Measurements from ENCODE around the gene UBAC2. TPM values are rescaled to one million over a fixed set of nuclear protein-coding genes. Genes with fewer than 3 reads are reported as not detected.

Gene UBAC2
- total RNA-seq, 3 donors from 2014 or later, result 57.4 to 74.2 (median 67.5) TPM

GRCh38 chr13:99264051-99264450, 63.4 kb downstream of the UBAC2 start:
- Histone ChIP-seq H3K36me3 (ENCODE audit: low read depth) (no peaks in the 10 kb centered on the region), H3K4me1 (ENCODE audit: low read depth) (no peaks in the 10 kb centered on the region), H3K9me3 (no peaks in the 10 kb centered on the region), H3K4me3 (no peak overlapping the region)
- intact Hi-C loops (cut with DNase I, micrococcal nuclease), result loop anchor here in 1 of 2 donors (2.0 kb wide), 1 partner anchor 87 kb away; no protein-coding TSS in a partner anchor
- TF ChIP-seq, protein P1, sequence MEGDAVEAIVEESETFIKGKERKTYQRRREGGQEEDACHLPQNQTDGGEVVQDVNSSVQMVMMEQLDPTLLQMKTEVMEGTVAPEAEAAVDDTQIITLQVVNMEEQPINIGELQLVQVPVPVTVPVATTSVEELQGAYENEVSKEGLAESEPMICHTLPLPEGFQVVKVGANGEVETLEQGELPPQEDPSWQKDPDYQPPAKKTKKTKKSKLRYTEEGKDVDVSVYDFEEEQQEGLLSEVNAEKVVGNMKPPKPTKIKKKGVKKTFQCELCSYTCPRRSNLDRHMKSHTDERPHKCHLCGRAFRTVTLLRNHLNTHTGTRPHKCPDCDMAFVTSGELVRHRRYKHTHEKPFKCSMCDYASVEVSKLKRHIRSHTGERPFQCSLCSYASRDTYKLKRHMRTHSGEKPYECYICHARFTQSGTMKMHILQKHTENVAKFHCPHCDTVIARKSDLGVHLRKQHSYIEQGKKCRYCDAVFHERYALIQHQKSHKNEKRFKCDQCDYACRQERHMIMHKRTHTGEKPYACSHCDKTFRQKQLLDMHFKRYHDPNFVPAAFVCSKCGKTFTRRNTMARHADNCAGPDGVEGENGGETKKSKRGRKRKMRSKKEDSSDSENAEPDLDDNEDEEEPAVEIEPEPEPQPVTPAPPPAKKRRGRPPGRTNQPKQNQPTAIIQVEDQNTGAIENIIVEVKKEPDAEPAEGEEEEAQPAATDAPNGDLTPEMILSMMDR (IDR thresholded peaks at IDR 0.05), result no peak
- ATAC-seq, result peak; percentile 38
- DNase-seq, result no peak

GRCh38 chr13:99265162-99265800, 64.6 kb downstream of the UBAC2 start:
- DNase-seq (no peak), ATAC-seq (no peak)
- intact Hi-C loops (cut with DNase I, micrococcal nuclease), result loop anchor here (2.0 to 5.0 kb wide), 2 partner anchors 88 kb away; no protein-coding TSS in a partner anchor
- TF ChIP-seq, protein P1 (IDR thresholded peaks at IDR 0.05), result no peak
- Histone ChIP-seq H3K4me1 (ENCODE audit: low read depth) (no peaks in the 10 kb centered on the region), H3K36me3 (ENCODE audit: low read depth) (no peaks in the 10 kb centered on the region), H3K4me3 (no peak overlapping the region), H3K9me3 (no peaks in the 10 kb centered on the region)

DNA sequence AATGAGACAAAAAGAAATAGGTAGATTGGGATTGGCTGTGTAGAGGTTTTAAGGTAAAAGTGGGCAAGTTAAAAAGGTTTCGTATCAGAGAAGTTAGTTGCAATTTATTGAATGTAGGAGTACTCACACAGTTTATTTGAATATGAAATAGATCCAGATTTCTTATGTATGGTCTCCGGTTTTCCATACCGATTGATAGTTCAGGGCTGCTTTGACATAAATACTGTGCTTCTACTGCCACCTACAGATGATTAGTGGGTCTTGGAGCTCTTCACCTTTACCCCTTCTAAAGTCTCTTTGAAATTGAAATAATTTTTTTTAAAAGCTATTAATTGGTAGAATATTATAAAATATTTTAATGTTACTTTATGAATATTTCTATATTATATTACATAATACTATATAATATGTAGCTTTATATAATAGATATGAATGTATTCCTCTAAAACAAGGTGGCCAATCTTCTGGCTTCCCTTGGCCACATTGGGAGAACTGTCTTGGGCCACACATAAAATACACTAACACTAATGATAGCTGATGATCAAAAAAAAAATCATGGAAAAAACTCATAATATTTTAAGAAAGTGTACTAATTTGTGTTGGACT, 65.3 kb downstream of the UBAC2 start:
- TF ChIP-seq, protein P1 (IDR thresholded peaks at IDR 0.05), result no peak
- H3K36me3 ChIP-seq (ENCODE audit: low read depth), result no peaks in the 10 kb centered on the region
- H3K4me1 ChIP-seq (ENCODE audit: low read depth), result no peaks in the 10 kb centered on the region
- DNase-seq, result peak in 1 of 3 donors; percentile 56
- ATAC-seq, result peak; percentile 68
- intact Hi-C loops (cut with DNase I, micrococcal nuclease), result loop anchor here (2.0 to 5.0 kb wide), 2 partner anchors 89 kb away; no protein-coding TSS in a partner anchor
- H3K9me3 ChIP-seq, result no peaks in the 10 kb centered on the region
- H3K4me3 ChIP-seq, result no peak overlapping the region

DNA sequence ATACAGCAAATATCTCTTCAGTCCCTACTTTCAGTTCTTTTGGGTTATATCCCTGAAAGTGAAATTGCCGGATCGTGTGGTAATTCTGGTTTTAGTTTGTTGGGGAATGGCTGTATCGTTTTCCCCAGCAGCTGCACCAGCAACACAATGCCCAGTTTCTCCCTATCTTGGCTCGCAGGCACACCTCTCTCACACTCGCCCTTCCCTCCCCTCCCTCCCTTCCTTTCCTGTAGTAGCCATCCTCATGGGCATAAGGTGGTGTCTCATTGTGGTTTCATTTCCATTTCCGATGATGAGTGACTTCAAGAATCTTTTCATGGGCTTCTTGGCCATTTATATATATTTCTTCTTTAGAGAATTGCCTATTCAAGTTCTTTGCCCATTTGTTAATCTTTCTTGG, 66.2 kb downstream of the UBAC2 start:
- TF ChIP-seq, protein P1 (IDR thresholded peaks at IDR 0.05), result no peak
- intact Hi-C loops (cut with DNase I, micrococcal nuclease), result loop anchor here in 1 of 2 donors (5.0 kb wide), 1 partner anchor 90 kb away; no protein-coding TSS in a partner anchor
- Histone ChIP-seq H3K4me1 (ENCODE audit: low read depth) (no peaks in the 10 kb centered on the region), H3K9me3 (no peaks in the 10 kb centered on the region), H3K36me3 (ENCODE audit: low read depth) (no peaks in the 10 kb centered on the region), H3K4me3 (no peak overlapping the region)
- ATAC-seq, result no peak
- DNase-seq, result no peak

DNA sequence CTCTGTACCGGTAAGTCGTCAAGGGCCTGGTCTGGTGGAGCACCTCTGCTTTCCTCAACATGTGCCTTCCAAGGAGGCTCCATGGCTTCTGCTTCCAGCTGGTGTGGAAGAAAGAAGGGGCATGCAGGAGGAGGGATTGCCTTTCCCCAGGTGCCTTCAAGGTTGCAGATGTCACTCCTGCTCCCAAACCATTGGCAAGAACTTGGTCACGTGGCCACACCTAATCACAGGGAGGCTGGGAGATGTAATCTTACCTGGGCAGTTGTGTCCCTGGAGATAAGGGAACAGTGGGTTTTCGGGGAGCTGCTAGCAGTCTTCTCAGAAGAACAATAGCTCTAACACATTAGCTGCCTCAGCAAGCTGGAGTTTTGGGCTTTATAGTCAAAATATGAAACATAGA, 67.3 kb downstream of the UBAC2 start:
- DNase-seq, result no peak

More for the DNA sequence above, 67.3 kb downstream of the UBAC2 start:
- Histone ChIP-seq H3K4me3 (no peak overlapping the region), H3K9me3 (no peaks in the 10 kb centered on the region), H3K36me3 (ENCODE audit: low read depth) (no peaks in the 10 kb centered on the region), H3K4me1 (ENCODE audit: low read depth) (no peaks in the 10 kb centered on the region)
- TF ChIP-seq, protein P1 (IDR thresholded peaks at IDR 0.05), result no peak
- intact Hi-C loops (cut with DNase I, micrococcal nuclease), result loop anchor here in 1 of 2 donors (5.0 kb wide), 1 partner anchor 91 kb away; no protein-coding TSS in a partner anchor
- no peak for ATAC-seq
